Ishikawa (cell line): Measurements from ENCODE around the gene PTPRM.

ENCODE experiments used
- EP300 ChIP-seq: IDR thresholded peaks from 2 replicates; pipeline ENCODE4 v1.6.1; 2012; ENCODE audit warnings: borderline replicate concordance
- RAD21 ChIP-seq: IDR thresholded peaks from 2 replicates; pipeline ENCODE4 v1.6.1; 2012; ENCODE audit warnings: low read depth
- YY1 ChIP-seq: IDR thresholded peaks from 2 replicates; pipeline ENCODE4 v1.6.1; 2012; ENCODE audit warnings: low read depth
- TF ChIP-seq, protein P1 (sequence below): IDR thresholded peaks from 2 replicates; pipeline ENCODE4 v1.6.1; 2012
- TF ChIP-seq, protein P2 (sequence below): IDR thresholded peaks from 2 replicates; pipeline ENCODE4 v1.6.1; 2012

DNA sequence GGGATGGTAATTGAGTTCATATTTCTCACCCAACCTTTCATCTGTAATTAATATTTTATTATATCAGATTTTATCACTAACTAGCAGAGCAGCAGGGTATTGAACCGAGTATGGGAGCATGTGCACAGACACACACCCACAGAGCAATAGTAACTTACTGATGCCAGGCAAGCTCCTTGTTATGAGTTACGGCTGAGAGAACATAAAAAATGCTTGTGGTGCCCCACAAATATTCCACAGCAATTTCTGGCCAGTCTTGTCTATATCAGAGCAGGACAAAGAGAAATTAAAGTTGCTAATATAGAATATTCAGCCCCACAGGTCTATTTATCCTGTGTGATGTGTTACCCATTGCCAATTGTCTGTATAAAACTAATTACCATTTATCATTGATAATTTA is 540.3 kb downstream of the PTPRM start:
- TF ChIP-seq EP300 = no peak
- TF ChIP-seq, protein P1, sequence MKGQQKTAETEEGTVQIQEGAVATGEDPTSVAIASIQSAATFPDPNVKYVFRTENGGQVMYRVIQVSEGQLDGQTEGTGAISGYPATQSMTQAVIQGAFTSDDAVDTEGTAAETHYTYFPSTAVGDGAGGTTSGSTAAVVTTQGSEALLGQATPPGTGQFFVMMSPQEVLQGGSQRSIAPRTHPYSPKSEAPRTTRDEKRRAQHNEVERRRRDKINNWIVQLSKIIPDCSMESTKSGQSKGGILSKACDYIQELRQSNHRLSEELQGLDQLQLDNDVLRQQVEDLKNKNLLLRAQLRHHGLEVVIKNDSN = no peak
- TF ChIP-seq, protein P2, sequence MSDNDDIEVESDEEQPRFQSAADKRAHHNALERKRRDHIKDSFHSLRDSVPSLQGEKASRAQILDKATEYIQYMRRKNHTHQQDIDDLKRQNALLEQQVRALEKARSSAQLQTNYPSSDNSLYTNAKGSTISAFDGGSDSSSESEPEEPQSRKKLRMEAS = no peak
- no peak for TF ChIP-seq YY1
- no peak for TF ChIP-seq RAD21
